ENCODE data around the gene RANGRF.

RANGRF gene

GRCh38 chr17:8314797-8315763 is 26.6 kb downstream of the RANGRF start:
- no peak for DNase-seq

GRCh38 chr17:8315764-8316217 is 27.3 kb downstream of the RANGRF start:
- no peak for DNase-seq

- no peak for DNase-seq
Observed at GRCh38 chr17:8318010-8318935, 29.8 kb downstream of the RANGRF start.

- no peak for DNase-seq
Observed at GRCh38 chr17:8320262-8320661, 31.8 kb downstream of the RANGRF start.

GRCh38 chr17:8320990-8321389 is 32.5 kb downstream of the RANGRF start:
- no peak for DNase-seq

- no peak for DNase-seq
Observed at GRCh38 chr17:8322061-8322460, 33.6 kb downstream of the RANGRF start.

DNA sequence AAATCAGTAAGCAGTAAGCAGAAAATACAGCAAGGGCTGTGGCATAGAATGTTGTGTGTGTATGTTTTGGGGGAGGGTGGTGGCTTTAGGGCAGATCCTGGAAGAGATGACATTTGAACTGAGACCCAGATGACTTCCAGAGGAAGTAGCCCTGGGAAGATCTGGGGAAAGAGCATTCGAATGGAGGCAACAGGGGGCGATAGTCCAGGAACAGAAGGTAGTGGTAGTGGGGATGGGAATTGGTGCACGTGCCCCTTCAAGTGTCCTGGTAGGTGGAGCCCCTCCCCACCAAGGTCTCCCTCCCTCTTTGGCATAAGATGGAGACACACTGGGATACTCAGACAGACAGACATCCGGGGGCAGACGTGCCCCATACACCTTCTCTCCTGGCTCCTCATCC is 35.7 kb downstream of the RANGRF start:
- no peak for DNase-seq

DNA sequence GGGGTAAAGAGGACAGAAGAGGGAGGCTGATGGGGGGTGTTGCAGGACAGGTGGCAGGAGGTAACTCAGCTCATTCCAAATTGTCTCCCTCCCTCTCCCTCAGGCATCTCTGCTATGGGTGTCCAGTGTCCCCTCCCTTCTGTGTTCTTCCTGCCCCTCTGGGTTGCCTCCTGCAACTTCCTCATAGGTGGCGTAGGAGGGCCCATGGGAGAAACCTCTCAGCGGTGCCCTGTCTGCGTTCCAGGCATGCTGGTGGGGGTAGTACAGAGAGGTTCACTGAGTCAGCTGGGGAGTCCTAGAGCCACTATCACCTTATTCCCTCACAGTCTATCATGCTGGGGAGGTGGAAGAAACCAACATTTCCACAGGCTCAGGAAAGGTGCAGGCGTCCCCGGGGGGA is 36.5 kb downstream of the RANGRF start:
- DNase-seq, result no peak

GRCh38 chr17:8326511-8327302 is 38.2 kb downstream of the RANGRF start:
- no peak for DNase-seq

DNA sequence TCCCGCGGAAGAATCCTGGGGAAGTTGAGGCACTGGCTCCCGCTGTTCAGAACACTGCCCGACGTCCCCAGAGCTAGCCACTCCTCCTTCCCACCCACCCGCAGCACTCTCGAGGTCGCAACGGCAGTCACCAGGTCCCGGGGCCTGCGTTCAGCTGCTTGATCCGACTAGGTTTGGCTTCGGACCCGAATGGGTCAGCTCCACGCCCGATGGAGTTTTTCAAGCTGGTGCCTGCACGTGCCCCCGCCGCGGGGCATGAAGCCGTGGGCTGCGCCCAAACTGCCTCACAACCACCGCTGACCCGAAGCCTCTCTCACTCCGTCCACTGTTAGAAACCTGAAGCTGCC is 38.8 kb downstream of the RANGRF start:
- DNase-seq, result no peak

- no peak for DNase-seq
Observed at GRCh38 chr17:8332128-8332527, 43.7 kb downstream of the RANGRF start.

- no peak for DNase-seq
Observed at GRCh38 chr17:8332688-8333087, 44.2 kb downstream of the RANGRF start.

- DNase-seq, result no peak
Observed at GRCh38 chr17:8333281-8333680, 44.8 kb downstream of the RANGRF start.

- no peak for DNase-seq
Observed at GRCh38 chr17:8337802-8338752, 49.6 kb downstream of the RANGRF start.

GRCh38 chr17:8338753-8339140 is 50.3 kb downstream of the RANGRF start:
- DNase-seq, result no peak

- DNase-seq, result no peak
Observed at GRCh38 chr17:8339540-8339939, 51.1 kb downstream of the RANGRF start, which contains the start of gene ODF4. Gene ODF4, plus strand, starts transcription at chr17:8339840. Its CDS starts 212 bp downstream, at chr17:8340052.
